OCI-LY7 (cell line): ENCODE measurements around the gene CCDC187. TPM values are rescaled to one million over a fixed set of nuclear protein-coding genes. Genes with fewer than 3 reads are reported as not detected.

Experiments
- BruUV-seq: library from RNA; stranded (reverse); fragments of 400-500 nt; replicated peaks from 2 replicates; lab custom pipeline; 2021; lab: Mats Ljungman, UMichigan
- CTCF ChIA-PET: fragments of 300-600 bp; sonication (Branson Sonifier 250); formaldehyde crosslinking; loops from one replicate; lab custom pipeline; 2022; ENCODE audit warnings: antibody characterized with exemption; ENCODE audit not compliant: unreplicated experiment; lab: Charles Lee
- POLR2A ChIA-PET: fragments of 300-600 bp; sonication (Branson Sonifier 250); formaldehyde crosslinking; loops from one replicate; lab custom pipeline; 2022; ENCODE audit warnings: antibody characterized with exemption; lab: Charles Lee
- DNase-seq: peaks from one replicate; pipeline ENCODE4 v3.0.0-alpha.2; 2015; ENCODE audit warnings: low spot score
- H2AFZ ChIP-seq: fragments of 200-600 bp; sonication (generic), shearing (Covaris generic); 2 replicates; pipeline ENCODE4 v1.6.1; 2014; ENCODE audit warnings: mild to moderate bottlenecking, antibody characterized with exemption, low read length, moderate library complexity
- H3K27ac ChIP-seq: fragments of 200-600 bp; sonication (generic); 2 replicates; pipeline ENCODE4 v1.5.1; 2014; ENCODE audit warnings: mixed run types, low read depth, mild to moderate bottlenecking, moderate library complexity, low read length, inconsistent platforms; ENCODE audit not compliant: poor library complexity, severe bottlenecking
- H3K36me3 ChIP-seq: fragments of 200-600 bp; sonication (generic); 2 replicates; pipeline ENCODE4 v1.6.1; 2014; ENCODE audit warnings: mild to moderate bottlenecking, antibody characterized with exemption, low read length, moderate library complexity, mixed read lengths; ENCODE audit not compliant: insufficient read depth
- H3K4me1 ChIP-seq: fragments of 200-600 bp; sonication (generic); 2 replicates; pipeline ENCODE4 v1.5.1; 2014; ENCODE audit warnings: mild to moderate bottlenecking, low read length; ENCODE audit not compliant: insufficient read depth, poor library complexity, severe bottlenecking
- H3K4me2 ChIP-seq: fragments of 200-600 bp; sonication (generic); 2 replicates; pipeline ENCODE4 v1.6.1; 2014; ENCODE audit warnings: mild to moderate bottlenecking, low read length
- H3K4me3 ChIP-seq: fragments of 200-600 bp; sonication (generic); 2 replicates; pipeline ENCODE4 v1.5.1; 2014; ENCODE audit warnings: mild to moderate bottlenecking, low read depth, low read length; ENCODE audit not compliant: poor library complexity, severe bottlenecking
- H3K79me2 ChIP-seq: fragments of 200-600 bp; sonication (generic); 2 replicates; pipeline ENCODE4 v1.6.1; 2016; ENCODE audit warnings: low read depth, mild to moderate bottlenecking, low read length, moderate library complexity, mixed read lengths; ENCODE audit not compliant: insufficient read depth
- H3K9me2 ChIP-seq: fragments of 200-600 bp; sonication (generic); 2 replicates; pipeline ENCODE4 v1.6.1; 2016; ENCODE audit warnings: mild to moderate bottlenecking, low read length, mixed read lengths; ENCODE audit not compliant: insufficient read depth
- H3K9me3 ChIP-seq: fragments of 200-600 bp; sonication (generic); 2 replicates; pipeline ENCODE4 v1.6.1; 2014; ENCODE audit warnings: mild to moderate bottlenecking, mixed run types, low read length, mixed read lengths
- H4K20me1 ChIP-seq: fragments of 200-600 bp; sonication (generic); 2 replicates; pipeline ENCODE4 v1.6.1; 2014; ENCODE audit warnings: mild to moderate bottlenecking, antibody characterized with exemption, low read length, moderate library complexity, mixed read lengths; ENCODE audit not compliant: insufficient read depth
- EZH2phosphoT487 ChIP-seq: fragments of 200-600 bp; sonication (generic); IDR thresholded peaks from 2 replicates; pipeline ENCODE4 v1.6.1; 2018; ENCODE audit warnings: low read depth, borderline replicate concordance, mild to moderate bottlenecking, mixed run types, antibody characterized with exemption, low read length, moderate library complexity, mixed read lengths
- intact Hi-C: fragments of 100-400 bp; cut with micrococcal nuclease; formaldehyde crosslinking; loops from one replicate; pipeline ENCODE4 v1.10.0; 2022; ENCODE audit not compliant: unreplicated experiment
- total RNA-seq, 2 experiments: library from RNA; depleted of rRNA in 1 of 2; stranded (reverse); fragments of >200 nt in 1 of 2; shearing (Covaris generic) in 1 of 2; gene quantifications; 2 replicates each; pipeline ENCODE4 v1.2.3, GENCODE V29; 2014 to 2022
- TF ChIP-seq, protein P1 (sequence below): fragments of 200-600 bp; sonication (generic); conservative IDR thresholded peaks from 2 replicates; pipeline ENCODE4 v1.5.1; 2014; ENCODE audit warnings: mild to moderate bottlenecking, antibody characterized with exemption, low read length, moderate library complexity, mixed read lengths

CCDC187 gene
- total RNA-seq, 2 experiments from 2014 or later: not detected

GRCh38 chr9:136333486-136333885 lies 29.6 kb upstream of the CCDC187 start:
- no TSS peak for BruUV-seq

GRCh38 chr9:136333045-136333444 lies 29.2 kb upstream of the CCDC187 start:
- H3K4me1 ChIP-seq: no peaks in the 10 kb centered on the region
- H2AFZ ChIP-seq: no peak overlapping the region
- H3K36me3 ChIP-seq: no peaks in the 10 kb centered on the region
- DNase-seq: no peak
- H3K27ac ChIP-seq: no peak overlapping the region
- no peak overlapping the region for H3K4me2 ChIP-seq
- no TSS peak for BruUV-seq
- no peaks in the 10 kb centered on the region for H3K9me3 ChIP-seq
- CTCF ChIA-PET: no interaction called here
- POLR2A ChIA-PET: no interaction called here
- intact Hi-C loops: no loop called here
- H3K79me2 ChIP-seq: no peaks in the 10 kb centered on the region
- H3K4me3 ChIP-seq: no peak overlapping the region
- H4K20me1 ChIP-seq: no peaks in the 10 kb centered on the region
- H3K9me2 ChIP-seq: no peaks in the 10 kb centered on the region
- TF ChIP-seq EZH2phosphoT487: no peak
- TF ChIP-seq, protein P1, sequence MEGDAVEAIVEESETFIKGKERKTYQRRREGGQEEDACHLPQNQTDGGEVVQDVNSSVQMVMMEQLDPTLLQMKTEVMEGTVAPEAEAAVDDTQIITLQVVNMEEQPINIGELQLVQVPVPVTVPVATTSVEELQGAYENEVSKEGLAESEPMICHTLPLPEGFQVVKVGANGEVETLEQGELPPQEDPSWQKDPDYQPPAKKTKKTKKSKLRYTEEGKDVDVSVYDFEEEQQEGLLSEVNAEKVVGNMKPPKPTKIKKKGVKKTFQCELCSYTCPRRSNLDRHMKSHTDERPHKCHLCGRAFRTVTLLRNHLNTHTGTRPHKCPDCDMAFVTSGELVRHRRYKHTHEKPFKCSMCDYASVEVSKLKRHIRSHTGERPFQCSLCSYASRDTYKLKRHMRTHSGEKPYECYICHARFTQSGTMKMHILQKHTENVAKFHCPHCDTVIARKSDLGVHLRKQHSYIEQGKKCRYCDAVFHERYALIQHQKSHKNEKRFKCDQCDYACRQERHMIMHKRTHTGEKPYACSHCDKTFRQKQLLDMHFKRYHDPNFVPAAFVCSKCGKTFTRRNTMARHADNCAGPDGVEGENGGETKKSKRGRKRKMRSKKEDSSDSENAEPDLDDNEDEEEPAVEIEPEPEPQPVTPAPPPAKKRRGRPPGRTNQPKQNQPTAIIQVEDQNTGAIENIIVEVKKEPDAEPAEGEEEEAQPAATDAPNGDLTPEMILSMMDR: no peak

More at GRCh38 chr9:136333486-136333885, 29.6 kb upstream of the CCDC187 start:
- no peaks in the 10 kb centered on the region for H3K4me1 ChIP-seq
- H2AFZ ChIP-seq: no peak overlapping the region
- ChIA-PET CTCF (no interaction called here), POLR2A (no interaction called here)
- H3K9me3 ChIP-seq: no peaks in the 10 kb centered on the region
- intact Hi-C loops: no loop called here
- H3K27ac ChIP-seq: no peak overlapping the region
- no peak overlapping the region for H3K4me2 ChIP-seq
- H3K79me2 ChIP-seq: no peaks in the 10 kb centered on the region
- no peak overlapping the region for H3K4me3 ChIP-seq
- TF ChIP-seq, protein P1: no peak
- TF ChIP-seq EZH2phosphoT487: no peak
- DNase-seq: no peak
- no peaks in the 10 kb centered on the region for H3K9me2 ChIP-seq
- no peaks in the 10 kb centered on the region for H4K20me1 ChIP-seq
- no peaks in the 10 kb centered on the region for H3K36me3 ChIP-seq

DNA sequence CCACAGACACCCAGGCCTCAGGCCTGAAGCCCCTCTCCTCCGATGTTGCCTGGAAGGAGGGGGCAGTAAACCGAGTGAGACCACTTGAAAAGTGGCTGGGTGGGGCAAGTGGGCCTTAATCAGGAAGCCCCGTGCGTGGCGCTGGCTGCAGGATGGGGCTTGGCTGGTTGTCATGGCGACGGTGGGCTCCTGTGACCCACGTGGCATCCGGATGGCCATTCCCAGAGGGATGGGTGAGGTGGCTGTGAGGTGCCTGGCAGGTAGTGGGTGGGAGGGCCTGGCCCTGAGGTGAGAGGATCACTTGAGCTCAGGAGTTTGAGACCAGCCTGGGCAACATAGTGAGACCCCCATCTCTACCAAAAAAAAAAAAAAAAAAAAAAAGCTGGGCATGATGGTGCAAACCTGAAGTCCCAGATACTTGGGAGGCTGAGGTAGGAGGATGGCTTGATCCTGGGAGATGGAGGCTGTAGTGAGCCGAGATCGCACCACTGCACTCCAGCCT lies 28.6 kb upstream of the CCDC187 start:
- H3K4me1 ChIP-seq: no peaks in the 10 kb centered on the region
- H3K9me3 ChIP-seq: no peaks in the 10 kb centered on the region
- no peaks in the 10 kb centered on the region for H3K36me3 ChIP-seq
- no peaks in the 10 kb centered on the region for H4K20me1 ChIP-seq
- ChIA-PET POLR2A (no interaction called here), CTCF (no interaction called here)
- no peak overlapping the region for H3K4me2 ChIP-seq
- no peak for DNase-seq
- H3K9me2 ChIP-seq: no peaks in the 10 kb centered on the region
- BruUV-seq: no TSS peak
- H3K27ac ChIP-seq: no peak overlapping the region
- intact Hi-C loops: no loop called here
- no peaks in the 10 kb centered on the region for H3K79me2 ChIP-seq
- no peak overlapping the region for H2AFZ ChIP-seq
- no peak overlapping the region for H3K4me3 ChIP-seq
- TF ChIP-seq, protein P1: no peak
- no peak for TF ChIP-seq EZH2phosphoT487
